ENCODE data around the gene SLC27A4.

DNA sequence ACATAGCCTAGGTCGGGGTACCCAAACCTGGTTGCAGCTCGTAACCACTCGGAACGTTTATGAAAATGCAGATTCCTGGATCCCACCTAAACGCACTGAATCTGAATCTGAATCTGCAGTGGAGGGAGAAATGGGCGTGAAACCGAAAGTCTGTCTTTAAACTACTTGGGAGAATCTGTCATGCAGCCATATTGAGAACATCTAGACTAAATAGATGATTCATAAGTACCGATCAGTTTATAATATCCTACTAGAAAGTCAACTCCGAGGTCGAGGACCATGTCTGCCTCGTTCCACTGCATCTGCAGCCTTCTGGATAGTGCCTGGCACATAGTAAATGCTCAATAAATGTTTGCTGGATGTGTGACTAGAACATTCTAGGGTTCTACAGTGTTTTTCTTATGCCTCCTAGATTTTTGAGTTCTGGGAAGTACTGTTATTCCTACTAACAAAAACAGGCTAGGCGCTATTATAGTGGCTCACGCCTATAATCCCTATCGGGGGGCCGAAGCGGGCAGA lies 17.1 kb upstream of the SLC27A4 start:
- TF ChIP-seq POLR2A (IDR thresholded peaks at IDR 0.05; ENCODE audit: low read length) (no peak), GATA1 (IDR thresholded peaks at IDR 0.05; ENCODE audit: low read depth, low read length) (no peak)

Data from erythroblast (primary cell).